Small intestine (tissue), 7 donors: ENCODE measurements around the gene MAP4K1. TPM values are rescaled to one million over a fixed set of nuclear protein-coding genes. Genes with fewer than 3 reads are reported as not detected.

ENCODE experiments used
- DNase-seq, 2 donors: peaks; one replicate each; pipeline versions ENCODE4 v3.0.0 to v3.0.0-alpha.2; 2013
- FAIRE-seq: peaks from 2 replicates; lab custom pipeline; 2012; peaks lifted over from hg19 to GRCh38; lab: Jason Lieb, UNC
- H3K27ac ChIP-seq, 3 donors: one replicate each; pipeline ENCODE4 v1.5.1; 2013; ENCODE audit warnings: low read length in 2 of 3, mild to moderate bottlenecking in 2 of 3, control low read depth in 1 of 3, inconsistent platforms in 1 of 3, low read depth in 1 of 3, moderate library complexity in 1 of 3
- H3K27me3 ChIP-seq, 3 donors: one replicate each; pipeline ENCODE4 v1.6.1; 2013; ENCODE audit warnings: low read length in 3 of 3, inconsistent platforms in 1 of 3; ENCODE audit not compliant: control insufficient read depth in 3 of 3, insufficient read depth in 3 of 3
- H3K36me3 ChIP-seq, 3 donors: one replicate each; pipeline ENCODE4 v1.6.1; 2013; ENCODE audit warnings: low read length in 3 of 3, inconsistent platforms in 1 of 3, low read depth in 1 of 3, mild to moderate bottlenecking in 1 of 3, moderate library complexity in 1 of 3; ENCODE audit not compliant: control insufficient read depth in 3 of 3, insufficient read depth in 2 of 3
- H3K4me1 ChIP-seq, 3 donors: one replicate each; pipeline ENCODE4 v1.6.1; 2013; ENCODE audit warnings: low read length in 2 of 3, inconsistent platforms in 1 of 3, low read depth in 1 of 3, mild to moderate bottlenecking in 1 of 3, moderate library complexity in 1 of 3; ENCODE audit not compliant: control insufficient read depth in 3 of 3, insufficient read depth in 2 of 3
- H3K4me3 ChIP-seq, 3 donors: one replicate each; pipeline ENCODE4 v1.5.1; 2013; ENCODE audit warnings: low read length in 3 of 3, control low read depth in 1 of 3, inconsistent platforms in 1 of 3, low read depth in 1 of 3, mild to moderate bottlenecking in 1 of 3, moderate library complexity in 1 of 3
- H3K9me3 ChIP-seq, 2 donors: one replicate each; pipeline ENCODE4 v1.6.1; 2013; ENCODE audit warnings: low read depth in 1 of 2, low read length in 1 of 2; ENCODE audit not compliant: control insufficient read depth in 2 of 2, insufficient read depth in 1 of 2
- WGBS, 3 donors: extraction: QIAGEN DNeasy Blood & Tissue Kit; methylation state at CpG; one replicate each; pipeline ENCODE4 v1.1.7; 2013; 5-methylcytosine and 5-hydroxymethylcytosine counted together
- polyA plus RNA-seq, 4 donors: library from polyadenylated mRNA; stranded (reverse) in 3 of 4; unstranded in 1 of 4; fragments of 200-250 nt in 3 of 4; fragments of 120-200 nt in 1 of 4; gene quantifications; one replicate each; pipeline versions ENCODE4 v1.2.1 to v1.2.3, GENCODE V29; 2013
- donor health status: healthy with polysubstance abuse.
- donor health status: control.
- donor health status: control.
- donor health status: Bipolar disorder and iron deficiency.
- donor health status: healthy.

The MAP4K1 gene
- polyA plus RNA-seq, 4 donors: 0.45 to 10.8 (median 3.4) TPM

DNA sequence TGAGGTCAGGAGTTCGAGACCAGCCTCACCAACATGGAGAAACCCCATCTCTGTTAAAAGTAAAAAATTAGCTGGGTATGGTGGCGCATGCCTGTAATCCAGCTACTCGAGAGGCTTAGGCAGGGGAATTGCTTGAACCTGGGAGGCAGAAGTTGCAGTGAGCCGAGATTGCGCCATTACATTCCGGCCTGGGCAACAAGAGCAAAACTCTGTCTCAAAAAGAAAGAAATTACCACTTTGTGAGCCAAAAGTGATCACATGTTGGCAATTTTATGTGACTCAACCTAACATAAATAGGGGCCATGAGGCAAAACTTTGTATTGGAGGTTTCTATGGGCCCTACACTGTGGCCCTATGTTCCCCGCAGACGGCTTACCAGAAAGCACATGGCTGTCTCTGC, 72.2 kb downstream of the MAP4K1 start:
- H3K9me3 ChIP-seq: peaks cover 0 to 4% of the 10 kb centered on the region in 2 donors
- no peak overlapping the region for H3K4me3 ChIP-seq
- no peak overlapping the region for H3K27ac ChIP-seq
- no peak for DNase-seq
- no peaks in the 10 kb centered on the region for H3K4me1 ChIP-seq
- H3K36me3 ChIP-seq: no peaks in the 10 kb centered on the region
- WGBS, 3 donors: 93 to 97% (median 96%) methylated on average over 8 of the region's 8 CpGs
- peaks cover 0 to 12% (median 0%) of the 10 kb centered on the region in 3 donors for H3K27me3 ChIP-seq
- FAIRE-seq: no peak

DNA sequence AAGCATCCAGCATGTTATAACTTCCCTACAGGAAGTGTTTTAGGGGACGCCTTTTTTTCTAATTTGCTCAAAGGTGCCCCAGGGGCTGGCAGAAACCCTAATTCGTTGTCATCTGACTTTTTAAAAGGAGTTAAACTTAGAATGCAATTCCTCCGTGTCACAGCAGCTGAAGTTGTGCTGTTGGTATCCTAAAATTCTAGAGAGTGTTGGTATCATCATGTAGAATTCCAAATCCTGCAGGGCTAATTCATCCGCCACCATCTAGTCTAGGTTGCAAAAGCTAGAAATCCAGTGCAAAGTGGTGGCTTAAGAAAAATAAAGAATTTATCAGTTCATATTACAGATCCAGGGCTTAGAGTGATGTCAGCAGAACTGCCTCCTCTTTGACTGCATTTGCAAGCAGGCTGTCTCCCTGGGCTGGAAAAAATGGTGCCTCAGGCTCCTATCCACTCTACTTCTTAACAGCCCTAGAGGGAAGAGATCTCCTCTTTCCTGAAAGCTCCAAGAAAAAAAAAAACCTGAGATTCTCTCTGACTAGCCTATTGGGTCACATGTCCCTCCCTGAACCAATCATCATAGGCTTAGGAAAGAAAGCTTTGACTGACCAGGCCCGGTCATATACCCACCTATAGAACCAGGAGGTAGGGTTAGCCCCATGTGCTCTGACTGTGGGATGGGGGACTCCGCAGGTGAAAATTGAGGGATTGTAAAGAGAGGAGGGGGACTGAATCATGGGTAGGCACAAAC, 73.0 kb downstream of the MAP4K1 start:
- Histone ChIP-seq H3K27ac (no peak overlapping the region), H3K4me1 (no peaks in the 10 kb centered on the region), H3K4me3 (no peak overlapping the region), H3K36me3 (no peaks in the 10 kb centered on the region), H3K9me3 (peaks cover 0 to 7% of the 10 kb centered on the region in 2 donors), H3K27me3 (peaks cover 0 to 12% (median 0%) of the 10 kb centered on the region in 3 donors)
- DNase-seq (no peak), FAIRE-seq (no peak)
- WGBS, 3 donors: 41 to 44% (median 42%) methylated on average over 6 of the region's 6 CpGs

GRCh38 chr19:38543807-38544568, 73.8 kb downstream of the MAP4K1 start:
- peaks cover 0 to 11% (median 0%) of the 10 kb centered on the region in 3 donors for H3K27me3 ChIP-seq
- FAIRE-seq (no peak), DNase-seq (peak; percentile 67 to 72)
- no peak overlapping the region for H3K27ac ChIP-seq
- WGBS, 3 donors: 36 to 54% (median 49%) methylated on average over 17 to 21 of the region's 21 CpGs
- H3K4me3 ChIP-seq: no peak overlapping the region
- H3K4me1 ChIP-seq: peaks cover 0 to 3% (median 0%) of the 10 kb centered on the region in 3 donors
- peaks cover 0 to 7% of the 10 kb centered on the region in 2 donors for H3K9me3 ChIP-seq
- H3K36me3 ChIP-seq: no peaks in the 10 kb centered on the region

GRCh38 chr19:38543286-38543806, 74.4 kb downstream of the MAP4K1 start:
- no peak overlapping the region for H3K27ac ChIP-seq

DNA sequence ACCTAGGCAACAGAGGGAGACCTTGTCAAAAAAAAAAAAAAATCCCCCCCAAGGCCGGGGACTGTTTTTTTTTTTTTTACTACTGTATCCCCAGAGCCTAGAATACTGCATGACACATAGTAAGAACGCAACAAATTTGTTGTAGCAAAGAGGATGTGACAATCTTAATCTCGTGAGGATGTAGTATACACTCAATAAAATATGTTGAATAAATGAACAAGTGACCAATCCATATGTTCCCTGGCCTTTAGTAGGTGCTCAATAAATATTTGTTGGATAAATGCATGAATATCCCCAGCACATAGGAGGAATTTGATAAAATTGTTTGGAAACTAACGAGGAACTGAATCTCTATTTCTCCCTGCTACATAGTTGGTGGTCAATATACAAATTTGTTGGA, 75.7 kb downstream of the MAP4K1 start:
- WGBS, 3 donors: 78 to 88% (median 84%) methylated on average over 4 of the region's 4 CpGs
- Histone ChIP-seq H3K4me3 (no peak overlapping the region), H3K36me3 (no peaks in the 10 kb centered on the region), H3K9me3 (peaks cover 0 to 7% of the 10 kb centered on the region in 2 donors), H3K27me3 (peaks cover 0 to 9% (median 0%) of the 10 kb centered on the region in 3 donors), H3K4me1 (peaks cover 0 to 3% (median 0%) of the 10 kb centered on the region in 3 donors), H3K27ac (no peak overlapping the region)
- FAIRE-seq (no peak), DNase-seq (no peak)

More at GRCh38 chr19:38543286-38543806, 74.4 kb downstream of the MAP4K1 start:
- no peak for FAIRE-seq
- Histone ChIP-seq H3K9me3 (peaks cover 0 to 7% of the 10 kb centered on the region in 2 donors), H3K4me3 (no peak overlapping the region), H3K4me1 (peaks cover 0 to 3% (median 0%) of the 10 kb centered on the region in 3 donors), H3K36me3 (no peaks in the 10 kb centered on the region), H3K27me3 (peaks cover 0 to 9% (median 0%) of the 10 kb centered on the region in 3 donors)
- no peak for DNase-seq
- 65 to 77% (median 68%) methylated on average over 16 to 19 of the region's 19 CpGs for WGBS, 3 donors

GRCh38 chr19:38539751-38540150, 78.0 kb downstream of the MAP4K1 start:
- DNase-seq (no peak), FAIRE-seq (no peak)
- Histone ChIP-seq H3K36me3 (no peaks in the 10 kb centered on the region), H3K4me3 (no peak overlapping the region), H3K9me3 (peaks cover 0 to 17% of the 10 kb centered on the region in 2 donors), H3K27me3 (peaks cover 0 to 9% (median 0%) of the 10 kb centered on the region in 3 donors), H3K4me1 (peaks cover 0 to 3% (median 0%) of the 10 kb centered on the region in 3 donors), H3K27ac (no peak overlapping the region)
- WGBS, 3 donors: 53 to 67% (median 56%) methylated on average over 1 of the region's 1 CpG

- Histone ChIP-seq H3K27ac (peak overlapping the region in 1 of 3 donors; percentile 28), H3K4me3 (no peak overlapping the region), H3K27me3 (peaks cover 0 to 7% (median 0%) of the 10 kb centered on the region in 3 donors), H3K36me3 (no peaks in the 10 kb centered on the region), H3K4me1 (peaks cover 0 to 3% (median 0%) of the 10 kb centered on the region in 3 donors), H3K9me3 (peaks cover 0 to 21% of the 10 kb centered on the region in 2 donors)
- FAIRE-seq: peak; percentile 82
- DNase-seq: peak in 1 of 2 donors; percentile 62
- 26 to 48% (median 44%) methylated on average over 6 of the region's 6 CpGs for WGBS, 3 donors
These were observed 78.8 kb downstream of the MAP4K1 start for GRCh38 chr19:38538793-38539528.
